ENCODE results near the gene EMX1. TPM values are rescaled to one million over a fixed set of nuclear protein-coding genes. Genes with fewer than 3 reads are reported as not detected.

EMX1 gene
- total RNA-seq, 1 experiment from 2014 or later: 0.72 TPM

DNA sequence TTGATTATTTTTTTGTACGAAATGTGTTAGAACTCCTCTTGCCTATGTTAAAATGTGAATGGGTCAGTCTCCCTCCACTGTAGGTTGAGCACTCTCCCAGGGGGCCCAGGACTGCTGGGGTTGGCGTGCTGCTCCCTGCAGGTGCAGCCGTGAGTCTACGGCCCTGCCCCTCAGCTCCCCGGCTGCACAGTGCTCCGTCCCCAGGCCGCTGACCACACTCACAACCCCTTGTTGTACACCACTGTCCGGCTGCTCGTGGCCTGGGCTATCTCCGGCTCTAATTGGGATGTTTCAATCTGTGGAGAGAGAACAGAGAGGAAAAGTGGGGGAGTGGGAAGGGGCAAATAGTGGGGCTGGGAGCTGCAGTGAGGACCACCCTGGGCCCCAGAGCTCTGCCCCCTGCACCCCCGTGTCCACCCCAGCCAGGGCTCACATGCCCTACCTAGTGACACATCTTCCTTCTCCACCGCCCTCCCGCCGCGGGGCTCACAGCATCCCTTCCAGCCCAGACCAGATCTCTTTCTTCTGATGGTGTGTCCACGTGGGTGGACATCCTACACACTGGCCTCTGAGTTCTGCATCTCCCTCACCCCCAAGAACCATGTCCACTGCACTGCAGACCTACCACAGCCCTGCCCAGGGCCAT lies 27.6 kb downstream of the EMX1 start:
- TF ChIP-seq, protein P1, sequence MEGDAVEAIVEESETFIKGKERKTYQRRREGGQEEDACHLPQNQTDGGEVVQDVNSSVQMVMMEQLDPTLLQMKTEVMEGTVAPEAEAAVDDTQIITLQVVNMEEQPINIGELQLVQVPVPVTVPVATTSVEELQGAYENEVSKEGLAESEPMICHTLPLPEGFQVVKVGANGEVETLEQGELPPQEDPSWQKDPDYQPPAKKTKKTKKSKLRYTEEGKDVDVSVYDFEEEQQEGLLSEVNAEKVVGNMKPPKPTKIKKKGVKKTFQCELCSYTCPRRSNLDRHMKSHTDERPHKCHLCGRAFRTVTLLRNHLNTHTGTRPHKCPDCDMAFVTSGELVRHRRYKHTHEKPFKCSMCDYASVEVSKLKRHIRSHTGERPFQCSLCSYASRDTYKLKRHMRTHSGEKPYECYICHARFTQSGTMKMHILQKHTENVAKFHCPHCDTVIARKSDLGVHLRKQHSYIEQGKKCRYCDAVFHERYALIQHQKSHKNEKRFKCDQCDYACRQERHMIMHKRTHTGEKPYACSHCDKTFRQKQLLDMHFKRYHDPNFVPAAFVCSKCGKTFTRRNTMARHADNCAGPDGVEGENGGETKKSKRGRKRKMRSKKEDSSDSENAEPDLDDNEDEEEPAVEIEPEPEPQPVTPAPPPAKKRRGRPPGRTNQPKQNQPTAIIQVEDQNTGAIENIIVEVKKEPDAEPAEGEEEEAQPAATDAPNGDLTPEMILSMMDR (conservative IDR thresholded peaks at IDR 0.05): no peak
- Mint-ChIP-seq H3K4me1 (peaks cover 36 to 39% of the 10 kb centered on the region in 2 experiments), H3K4me3 (no peak overlapping the region), H3K36me3 (ENCODE audit: insufficient read depth in 1 of 3, low read depth in 3 of 3) (peaks cover 5 to 22% (median 14%) of the 10 kb centered on the region in 3 experiments; a peak in 6 of 7 replicates), H3K9me3 (no peaks in the 10 kb centered on the region), H3K27me3 (ENCODE audit: low read depth) (peaks cover 25% of the 10 kb centered on the region), H3K27ac (no peak overlapping the region; a peak in 2 of 7 replicates)
- Histone ChIP-seq H3K4ac (ENCODE audit: low read depth, low read length) (no peak overlapping the region), H4K8ac (replicated peaks; ENCODE audit: insufficient read length, low read depth, low read length) (no peak overlapping the region), H3K27me3 (ENCODE audit: insufficient read depth, low read length) (no peaks in the 10 kb centered on the region), H3K4me1 (ENCODE audit: insufficient read depth, low read length) (peaks cover 3% of the 10 kb centered on the region; the same call in 1 of the 2 replicates), H3K27ac (ENCODE audit: insufficient read length, low read depth, low read length) (no peak overlapping the region), H4K91ac (ENCODE audit: insufficient read length, low read depth, low read length) (no peak overlapping the region), H3T11ph (ENCODE audit: low read length) (no peak overlapping the region), H4K5ac (ENCODE audit: insufficient read length, low read depth, low read length) (no peak overlapping the region), H2BK120ac (ENCODE audit: low read depth, low read length, poor library complexity, severe bottlenecking) (no peak overlapping the region), H3K9me3 (ENCODE audit: control insufficient read depth, low read depth, low read length) (no peaks in the 10 kb centered on the region), H2AK5ac (ENCODE audit: insufficient read length, low read length) (no peak overlapping the region), H2BK12ac (ENCODE audit: insufficient read length, low read depth, low read length) (no peak overlapping the region), H2BK5ac (ENCODE audit: insufficient read length, low read length) (no peak overlapping the region), H3K23me2 (ENCODE audit: insufficient read length, low read depth, low read length, poor library complexity, severe bottlenecking) (peaks cover 2% of the 10 kb centered on the region), H3K9ac (ENCODE audit: extremely low read depth, insufficient read length, low read length) (no peak overlapping the region), H3K23ac (ENCODE audit: insufficient read length, low read depth, low read length) (no peak overlapping the region), H2AFZ (ENCODE audit: low read length) (no peak overlapping the region), H2BK20ac (ENCODE audit: low read depth, low read length, poor library complexity, severe bottlenecking) (no peak overlapping the region), H2BK15ac (ENCODE audit: low read depth, low read length) (no peak overlapping the region), H3K4me2 (ENCODE audit: insufficient read depth, insufficient read length, low read length) (no peak overlapping the region), H3K79me1 (ENCODE audit: insufficient read depth, low read depth, low read length, poor library complexity, severe bottlenecking) (no peaks in the 10 kb centered on the region), H3K56ac (ENCODE audit: insufficient read length, low read depth, low read length) (no peak overlapping the region), H3K18ac (ENCODE audit: insufficient read length, low read depth, low read length) (no peak overlapping the region), H3K14ac (ENCODE audit: insufficient read depth, low read length) (no peak overlapping the region; the same call in 1 of the 2 replicates), H3K79me2 (ENCODE audit: insufficient read depth, low read length) (no peaks in the 10 kb centered on the region), H4K20me1 (ENCODE audit: control insufficient read depth, insufficient read depth, insufficient read length) (no peaks in the 10 kb centered on the region)
- DNase-seq: no peak
- no CpG with 5 or more reads among the region's 16 CpGs for WGBS (ENCODE audit: extremely low coverage, insufficient read length, low lambda C conversion rate)
